T-helper 1 cell (primary cell): Measurements from ENCODE around the gene IL1RAPL1.

Experiments
- DNase-seq, 5 donors: peaks; one replicate each; pipeline ENCODE4 v3.0.0-alpha.2; 2012 to 2020

Gene IL1RAPL1

DNA sequence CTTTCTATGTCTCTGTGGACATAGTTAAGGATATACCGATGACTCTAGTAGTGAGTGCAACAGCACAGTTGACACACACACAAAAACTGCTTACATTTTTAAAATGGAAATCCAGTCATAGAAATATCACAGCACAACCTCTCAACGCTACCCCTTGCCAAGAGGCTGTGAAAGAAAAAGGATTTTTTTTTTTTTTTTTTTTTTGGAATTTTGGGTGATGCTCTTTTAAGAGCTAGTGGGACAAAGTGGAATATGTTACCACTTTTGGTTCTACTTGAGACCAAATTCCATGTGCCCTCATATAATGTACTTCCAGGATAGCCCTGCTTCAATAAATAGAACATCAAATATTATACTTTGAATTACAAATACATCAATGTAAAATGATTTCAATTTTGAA is 1247.1 kb downstream of the IL1RAPL1 start:
- DNase-seq = no peak

DNA sequence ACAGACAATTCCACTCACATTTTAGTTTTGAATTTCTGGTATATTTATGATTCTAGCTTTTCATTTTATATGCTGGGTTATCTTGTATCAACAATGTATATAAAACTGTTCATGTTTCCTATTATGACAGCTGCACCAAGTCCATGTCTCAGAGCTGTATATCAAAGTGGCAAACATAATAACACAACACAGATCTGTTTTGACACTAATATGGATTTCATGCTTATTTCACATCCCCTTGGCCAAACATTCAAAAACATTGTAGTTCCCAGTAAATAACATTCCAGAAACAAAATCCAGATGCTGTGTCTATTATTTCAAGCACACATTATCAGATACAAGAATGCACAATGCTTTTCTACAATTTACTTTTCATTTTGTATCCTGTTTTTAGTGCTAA is 1247.5 kb downstream of the IL1RAPL1 start:
- DNase-seq = no peak

DNA sequence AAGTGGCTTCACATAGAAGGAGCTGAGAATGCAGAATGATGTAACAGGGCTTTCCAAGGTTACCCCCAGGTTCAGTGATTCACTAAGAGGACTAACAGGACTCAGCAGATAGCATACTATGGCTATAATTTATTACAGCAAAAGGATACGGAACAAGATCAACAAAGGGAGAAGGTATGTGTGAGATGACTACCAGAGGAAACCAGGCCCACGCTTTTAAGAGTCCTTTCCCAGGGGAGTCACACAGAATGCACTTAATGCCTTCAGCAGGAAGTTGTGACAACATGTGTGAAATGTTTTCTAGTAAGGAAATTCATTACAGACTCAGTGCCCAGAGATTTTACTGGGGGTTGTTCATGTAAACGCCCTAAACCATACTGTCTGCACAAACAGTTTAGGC is 1254.5 kb downstream of the IL1RAPL1 start:
- DNase-seq = no peak

DNA sequence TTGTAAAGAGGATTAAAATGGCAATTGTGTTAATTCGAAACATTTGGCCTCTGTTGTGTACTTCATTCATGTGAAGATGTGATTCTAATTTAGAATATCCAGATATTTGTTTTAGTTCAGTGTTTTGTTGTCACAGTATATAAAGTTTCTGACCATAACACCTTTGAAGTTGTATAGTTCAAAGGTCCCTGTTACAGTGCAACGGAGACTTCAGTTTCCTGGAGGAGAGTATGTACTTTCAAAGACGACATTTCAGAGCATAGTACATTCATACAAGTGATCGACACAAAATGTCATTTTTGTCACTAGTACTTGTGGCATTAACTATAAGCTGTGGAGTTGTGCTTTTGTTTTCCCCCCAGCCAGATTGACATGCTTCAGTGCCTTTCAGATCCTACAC is 1255.3 kb downstream of the IL1RAPL1 start:
- DNase-seq = no peak

DNA sequence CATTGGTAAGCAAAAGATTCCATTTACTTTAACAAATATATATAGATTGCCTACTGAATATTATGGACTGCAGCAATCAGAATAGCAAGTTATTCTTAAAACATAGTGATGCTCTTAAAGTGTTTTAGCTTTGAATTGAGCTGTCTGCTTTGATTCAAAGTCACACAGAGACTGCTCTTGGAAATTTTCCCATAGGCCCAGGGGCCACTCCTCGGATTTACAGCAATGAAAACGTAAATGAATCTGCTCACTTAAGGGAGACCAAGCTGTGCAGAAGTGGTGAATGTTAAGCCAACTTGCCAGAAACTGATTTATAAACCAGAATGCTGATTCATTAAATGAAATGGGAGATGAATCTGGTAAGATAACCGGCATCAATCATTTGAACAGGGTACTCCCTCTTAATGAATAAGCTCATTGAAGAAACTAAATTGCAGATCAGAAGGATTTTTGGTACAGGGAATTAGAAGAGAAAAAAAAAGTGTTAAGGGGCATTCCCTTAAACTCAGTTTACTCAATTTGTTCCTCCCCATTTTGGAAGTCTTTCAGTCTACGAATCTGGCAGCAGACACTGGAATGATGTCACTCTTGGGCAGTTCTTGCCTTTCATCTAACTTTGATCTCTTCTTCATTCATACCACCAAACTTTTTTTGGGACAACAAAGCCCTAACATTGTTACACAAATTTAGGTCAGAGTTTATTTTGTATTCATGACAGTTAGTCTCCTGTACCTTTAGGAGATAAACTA is 1264.8 kb downstream of the IL1RAPL1 start:
- no peak for DNase-seq

DNA sequence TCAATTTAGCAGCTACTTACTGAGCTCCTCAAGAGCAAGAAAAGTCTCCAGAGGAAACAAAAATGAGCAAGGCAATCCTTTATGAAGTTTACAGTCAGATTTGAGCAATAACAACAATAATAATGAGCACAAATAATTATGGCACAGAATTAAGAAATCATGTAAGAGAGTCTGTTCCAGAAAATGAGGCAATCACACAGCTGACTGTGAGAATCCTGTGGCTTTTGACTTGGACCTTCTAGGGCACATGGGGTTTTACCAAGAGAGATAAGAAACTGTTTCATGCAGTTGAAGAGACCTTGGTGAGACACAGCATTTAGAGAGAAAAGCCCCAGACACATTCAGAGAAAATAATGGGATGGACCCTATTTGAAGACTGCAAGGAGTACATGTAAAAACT is 1265.5 kb downstream of the IL1RAPL1 start:
- DNase-seq = no peak

DNA sequence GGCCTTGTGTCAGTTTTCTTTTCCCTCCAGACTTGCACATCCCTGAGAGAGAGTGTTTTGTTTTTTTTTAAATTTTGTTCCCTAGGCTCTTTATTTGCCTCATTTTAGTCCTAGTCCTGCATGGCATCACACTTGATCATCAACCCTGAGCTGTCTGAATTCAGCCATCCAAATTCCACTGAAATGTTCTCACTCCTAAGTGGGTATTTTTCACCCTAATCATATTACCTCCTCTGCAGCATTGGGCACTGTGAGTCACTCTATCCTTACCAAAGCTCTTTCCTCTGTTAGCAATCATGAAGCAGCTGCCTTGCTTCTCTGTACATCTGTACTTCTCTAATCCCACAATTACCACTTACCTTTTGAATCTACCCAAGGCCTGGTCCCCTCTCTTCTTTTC is 1271.5 kb downstream of the IL1RAPL1 start:
- DNase-seq = no peak

DNA sequence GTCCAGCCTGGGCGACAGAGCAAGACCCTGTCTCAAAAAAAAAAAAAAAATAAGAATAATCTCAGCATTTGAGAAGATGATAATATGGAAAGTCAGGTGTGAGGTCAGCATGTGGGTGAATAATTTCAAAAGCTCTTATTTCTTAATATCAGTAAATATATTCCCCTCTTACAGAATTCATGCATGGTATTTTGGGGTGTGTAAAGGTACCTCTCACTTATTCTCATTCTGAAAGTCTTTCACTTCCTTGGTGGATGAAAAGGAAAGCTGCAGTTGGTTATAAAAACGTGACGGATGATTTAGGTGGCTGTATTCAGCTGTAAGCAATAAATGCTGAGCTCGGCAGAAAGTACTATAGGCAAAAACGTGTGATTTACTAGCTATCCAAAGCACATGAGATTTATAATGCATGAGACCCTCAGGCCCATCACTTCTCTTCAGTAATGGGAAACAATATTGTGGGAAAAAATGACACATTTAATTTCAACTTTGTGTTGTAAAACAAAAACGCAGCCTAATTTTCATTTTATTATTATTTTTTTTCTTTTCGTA is 1275.0 kb downstream of the IL1RAPL1 start:
- no peak for DNase-seq

DNA sequence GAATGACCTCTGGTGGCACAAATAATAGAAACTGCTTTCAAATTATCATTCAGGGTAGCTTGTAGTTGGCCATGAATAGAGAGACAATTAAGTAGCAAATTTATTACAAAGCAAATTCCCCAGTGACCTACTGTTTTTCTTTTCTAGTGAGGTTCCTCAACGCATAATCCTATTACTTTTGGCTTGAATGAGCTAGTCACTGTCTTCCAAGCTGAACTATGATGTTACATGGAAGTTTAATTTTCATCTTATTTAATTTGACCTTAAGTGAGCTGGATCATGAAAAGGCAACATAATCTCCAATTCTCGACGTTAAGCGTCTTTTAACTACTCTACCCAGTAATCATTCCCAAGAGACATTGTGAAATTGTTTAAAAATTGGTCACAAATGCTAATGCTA is 1280.7 kb downstream of the IL1RAPL1 start:
- no peak for DNase-seq

DNA sequence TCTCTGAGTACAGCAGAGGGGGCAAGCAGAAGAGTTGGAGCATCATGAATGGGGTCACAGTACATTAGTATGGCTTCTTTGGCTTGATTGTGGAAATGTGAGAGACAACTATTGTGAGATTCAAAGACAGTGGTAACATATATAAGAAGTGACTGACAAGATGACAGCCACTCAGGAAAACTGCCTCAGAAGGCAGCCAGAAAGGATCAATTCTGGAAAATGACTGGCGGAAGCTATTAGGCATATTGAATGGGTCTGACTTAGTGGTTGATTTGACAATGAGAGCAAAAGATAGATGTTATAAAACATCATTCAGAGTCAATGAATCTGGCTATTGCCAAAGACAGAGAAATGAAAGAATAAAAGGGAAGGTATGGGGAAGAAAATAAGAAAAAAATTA is 1282.6 kb downstream of the IL1RAPL1 start:
- DNase-seq = no peak

DNA sequence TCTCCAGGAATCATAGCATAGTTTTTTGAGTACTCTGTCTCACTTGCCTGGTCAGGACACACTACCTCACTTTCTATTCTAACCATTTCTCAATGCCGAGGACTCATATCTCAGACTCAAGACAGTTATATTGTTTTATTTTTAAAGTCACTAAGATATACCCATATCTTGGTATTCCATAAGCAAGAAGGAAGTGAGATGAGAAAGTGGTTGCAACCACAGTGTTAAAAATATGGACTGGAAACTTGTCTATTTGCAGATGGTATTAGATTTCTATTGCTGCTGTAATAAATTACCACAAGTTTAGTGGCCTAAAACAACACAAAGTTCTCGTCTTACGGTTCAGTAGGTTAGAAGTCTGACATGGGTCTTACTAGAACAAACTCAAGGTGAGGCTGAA is 1283.4 kb downstream of the IL1RAPL1 start:
- DNase-seq = no peak

DNA sequence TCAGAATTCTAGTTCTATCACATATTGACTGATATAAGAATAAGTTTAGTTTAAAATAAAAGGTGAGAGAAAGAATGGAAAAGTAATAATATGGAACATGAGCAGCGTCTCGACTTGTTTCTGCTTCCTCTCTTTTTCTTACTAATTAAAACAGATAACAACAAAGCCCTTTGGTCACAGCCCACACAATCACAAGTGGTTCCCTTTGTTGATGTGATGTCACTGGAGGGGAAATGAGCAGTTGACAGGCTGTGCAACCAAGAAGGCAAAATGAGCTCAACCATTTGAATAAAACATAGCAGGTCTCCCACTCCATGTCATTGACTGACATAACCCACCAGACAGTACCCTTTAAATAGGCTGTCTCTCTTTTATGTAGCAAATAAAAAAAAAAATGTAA is 1285.6 kb downstream of the IL1RAPL1 start:
- DNase-seq = no peak

DNA sequence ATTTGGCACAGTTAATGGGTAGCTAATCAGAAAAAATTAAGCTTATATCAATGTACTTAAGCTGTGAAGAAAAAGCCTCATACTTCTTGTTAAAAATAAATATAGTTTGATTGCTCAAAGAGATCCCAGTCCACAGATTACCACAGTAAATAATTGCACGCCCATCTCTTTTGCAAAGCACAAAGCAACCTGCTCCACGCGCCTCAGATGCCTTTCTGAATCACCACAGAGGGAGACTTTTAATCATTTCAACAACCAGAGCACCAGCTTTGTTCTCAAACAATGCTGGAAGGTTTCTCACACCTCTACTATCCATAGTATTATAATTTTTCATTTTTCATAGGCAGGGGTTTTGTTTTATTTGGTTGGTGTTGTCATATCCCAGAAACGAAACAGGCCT is 1289.5 kb downstream of the IL1RAPL1 start:
- DNase-seq = no peak

DNA sequence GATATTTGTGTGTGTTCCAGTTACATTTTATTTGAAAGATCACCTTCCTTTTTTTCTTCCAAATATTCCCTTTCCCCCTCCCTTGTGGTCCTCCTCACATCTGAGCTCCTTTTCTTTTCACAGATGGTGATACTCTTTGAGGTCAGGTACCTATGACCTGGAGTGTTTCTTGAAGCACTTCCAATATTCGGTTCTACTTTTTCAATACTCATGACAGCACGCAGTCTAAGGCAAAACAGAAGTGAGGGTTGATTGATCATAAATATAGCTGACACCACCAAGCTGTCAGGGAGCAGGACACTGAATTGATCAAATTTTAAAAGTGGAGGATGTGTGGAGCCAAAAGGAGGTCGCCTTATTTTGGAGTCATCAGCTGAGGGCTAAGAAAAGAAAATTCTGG is 1293.7 kb downstream of the IL1RAPL1 start:
- no peak for DNase-seq

DNA sequence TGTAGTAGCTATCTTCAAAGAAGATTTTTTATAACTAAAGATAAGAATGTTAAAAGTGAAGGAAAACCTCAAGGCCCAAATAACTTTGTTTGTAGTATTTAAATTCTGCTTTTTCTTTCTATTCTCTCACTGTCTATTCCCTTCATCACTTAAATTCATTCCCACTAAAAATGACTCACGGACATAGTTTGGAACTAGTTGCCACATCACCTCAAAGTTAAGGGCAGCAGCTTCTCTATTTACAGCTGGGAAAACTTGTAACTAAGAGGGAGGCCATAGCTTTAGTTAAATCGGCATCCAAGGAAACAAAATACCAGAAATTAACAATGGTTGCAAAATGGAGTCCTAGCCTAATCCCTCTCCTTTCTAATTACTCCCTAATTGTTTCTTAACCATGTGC is 1302.8 kb downstream of the IL1RAPL1 start:
- DNase-seq = no peak

DNA sequence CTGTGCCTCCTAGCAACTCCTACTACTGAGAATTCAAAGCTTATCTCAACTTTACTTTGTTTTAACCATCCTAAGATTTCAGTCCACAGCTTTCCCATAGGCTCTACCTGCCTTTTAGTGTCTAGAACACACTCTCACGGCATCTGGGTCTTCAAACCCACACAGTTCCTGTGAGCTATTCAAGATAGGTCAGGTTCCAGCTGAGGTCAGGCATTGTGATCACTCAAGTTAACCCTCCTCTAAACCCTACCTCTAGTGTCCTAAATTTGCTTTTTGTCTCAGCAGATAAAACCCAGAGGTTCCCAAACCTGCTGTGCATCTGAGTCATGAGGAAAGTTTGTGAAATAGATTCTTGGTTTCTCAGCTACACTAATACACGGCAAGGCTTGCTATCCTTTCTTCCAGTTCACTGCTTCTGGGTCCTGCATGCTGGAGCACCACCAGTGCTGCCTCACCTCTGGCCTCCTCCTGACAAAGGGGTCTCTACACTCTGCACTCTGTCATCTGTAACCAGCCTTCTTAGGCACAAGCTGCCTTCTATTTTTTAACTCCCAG is 1303.5 kb downstream of the IL1RAPL1 start:
- DNase-seq = no peak

DNA sequence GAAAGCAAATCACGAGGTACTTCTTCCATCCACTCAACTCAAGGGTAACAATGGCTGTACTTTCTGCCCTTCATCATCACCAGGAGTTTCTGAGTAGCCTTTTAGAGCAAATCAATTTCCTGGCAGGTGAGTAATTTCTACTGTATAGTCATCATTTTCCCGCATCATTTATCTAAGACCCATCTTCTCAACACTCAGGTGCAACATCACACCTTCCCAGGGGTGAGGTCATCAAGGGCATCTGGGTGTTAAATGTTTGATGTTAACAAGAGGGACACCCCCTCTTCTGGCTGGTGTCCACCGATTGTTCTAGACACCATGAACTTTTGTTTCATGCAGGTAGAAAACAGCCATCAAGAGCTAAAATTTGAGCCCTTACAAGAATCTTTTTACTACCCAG is 1314.8 kb downstream of the IL1RAPL1 start:
- no peak for DNase-seq

DNA sequence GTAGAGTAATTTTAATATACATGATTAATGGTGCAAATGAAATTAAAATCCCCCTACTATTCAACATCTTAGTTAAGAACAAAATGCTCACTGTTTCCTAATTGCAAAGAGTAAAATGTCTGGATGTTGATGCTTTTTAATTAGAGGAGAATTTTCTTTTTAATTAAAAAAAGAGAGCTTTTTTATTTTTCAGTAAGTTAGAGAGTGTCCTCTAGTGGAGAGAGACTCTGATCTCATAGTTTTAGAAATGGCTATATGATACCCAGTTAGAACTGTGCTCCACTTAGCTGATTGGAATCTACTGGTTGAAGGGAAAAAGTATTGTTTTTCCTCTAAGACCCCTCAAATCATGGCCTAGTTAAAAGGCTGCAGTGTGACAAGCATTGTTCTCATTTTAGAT is 1316.1 kb downstream of the IL1RAPL1 start:
- no peak for DNase-seq

DNA sequence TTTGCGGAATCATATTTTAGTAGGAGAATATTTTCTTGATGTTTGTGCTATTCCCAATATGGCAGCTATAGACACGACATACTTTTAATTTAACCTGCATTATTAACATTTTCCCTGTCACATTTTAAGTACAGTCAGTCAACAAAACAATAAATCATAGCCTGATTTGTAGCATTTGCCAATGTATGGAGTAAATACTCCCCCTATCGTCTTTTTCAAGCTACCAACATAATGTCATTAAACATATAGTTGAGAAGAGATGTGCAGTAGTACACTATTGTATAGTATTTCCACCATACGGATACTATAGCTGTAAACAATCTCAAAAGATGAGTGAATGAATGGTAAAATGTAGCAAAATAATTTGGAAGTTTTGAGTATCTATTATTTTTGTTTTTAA is 1324.4 kb downstream of the IL1RAPL1 start:
- no peak for DNase-seq

DNA sequence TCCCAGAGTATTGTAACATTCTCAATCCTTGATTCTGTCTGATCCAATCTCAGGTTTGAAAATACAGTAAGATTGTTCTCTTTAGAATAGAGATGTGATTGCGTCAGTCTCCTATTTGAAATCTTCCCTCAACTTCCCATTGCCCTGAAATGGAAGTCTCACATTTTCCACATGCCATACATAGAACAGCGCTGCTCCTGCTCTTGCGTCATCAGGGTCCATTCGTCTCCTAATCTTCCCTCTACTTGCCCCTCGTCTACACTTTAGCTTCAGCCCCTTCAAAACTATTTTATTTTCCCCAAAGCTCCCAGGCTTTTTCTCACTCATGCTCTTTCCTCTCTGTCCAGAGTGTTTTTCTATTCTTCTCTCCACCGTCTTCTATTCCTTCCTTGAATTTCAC is 1326.4 kb downstream of the IL1RAPL1 start:
- no peak for DNase-seq

DNA sequence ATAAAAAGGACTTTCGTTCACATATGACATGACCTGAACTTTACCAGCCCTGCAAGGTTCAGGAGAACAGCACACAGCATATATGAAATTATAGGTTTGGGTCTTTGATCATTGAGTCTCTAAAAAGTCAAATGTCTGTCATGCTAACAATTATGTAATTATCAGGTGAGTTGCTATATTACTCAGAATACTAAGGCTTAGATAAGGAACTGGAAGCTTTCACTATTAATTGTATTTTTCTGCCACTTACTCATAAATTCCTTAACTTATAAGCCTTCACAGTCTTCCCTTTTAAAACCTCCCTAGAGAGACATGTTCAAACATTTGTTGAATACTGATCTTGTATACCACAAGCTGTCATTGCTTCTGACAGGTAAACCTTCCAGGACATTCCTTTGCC is 1335.4 kb downstream of the IL1RAPL1 start:
- no peak for DNase-seq

DNA sequence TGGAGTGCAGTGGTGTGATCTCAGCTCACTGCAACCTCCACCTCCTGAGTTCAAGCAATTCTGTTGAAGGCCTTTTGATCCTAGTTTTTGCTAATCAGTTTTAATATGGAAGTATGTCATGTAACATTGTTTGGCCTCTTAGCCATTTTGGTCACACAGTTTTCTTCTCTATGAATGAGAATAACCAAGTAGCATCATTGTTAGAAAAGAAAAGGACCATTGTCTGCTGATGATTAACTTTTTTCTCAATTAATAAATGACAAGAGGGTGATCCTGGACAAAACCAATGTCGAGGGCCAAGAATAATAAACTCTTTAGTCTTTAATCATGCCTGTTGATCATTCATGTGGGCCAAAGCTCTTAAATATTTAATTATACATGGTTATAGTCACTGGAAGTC is 1338.8 kb downstream of the IL1RAPL1 start:
- DNase-seq = no peak

DNA sequence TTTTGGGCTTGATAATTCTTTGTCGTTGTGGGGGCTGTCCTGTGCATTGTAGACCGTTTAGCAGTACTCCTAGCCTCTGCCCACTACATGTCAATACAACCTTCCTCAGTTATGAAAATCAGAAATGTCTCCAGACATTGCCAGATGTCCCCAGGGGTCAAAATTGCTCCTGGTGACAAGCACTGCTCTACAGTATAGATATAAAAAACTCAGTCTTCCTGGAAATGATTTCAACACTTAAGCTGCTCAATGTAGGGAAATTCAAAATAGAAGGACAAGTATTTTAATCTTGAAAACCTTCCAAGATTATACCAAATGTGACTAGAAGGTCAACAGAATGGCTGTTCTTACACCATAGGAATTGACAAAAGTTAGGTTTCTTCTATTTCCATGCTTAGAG is 1339.4 kb downstream of the IL1RAPL1 start:
- DNase-seq = no peak

DNA sequence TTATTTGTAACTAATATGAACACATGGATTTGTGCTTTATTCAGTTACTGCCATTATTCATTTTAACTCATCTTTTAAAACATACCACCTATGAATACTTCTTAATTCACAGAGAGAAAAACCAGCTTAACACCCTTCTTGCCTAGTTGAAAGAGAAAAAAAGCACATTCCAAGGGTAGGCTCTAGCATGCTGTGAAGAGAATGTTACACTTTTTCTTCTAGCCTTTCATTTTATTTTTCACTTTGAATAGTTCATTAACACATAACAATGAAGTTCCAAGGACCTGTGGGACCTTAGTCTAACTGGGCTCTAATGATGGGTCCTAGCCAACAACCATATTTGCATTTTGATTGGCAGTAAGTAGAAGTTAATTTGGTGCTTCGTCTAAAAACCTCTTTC is 1348.2 kb downstream of the IL1RAPL1 start:
- DNase-seq = no peak

DNA sequence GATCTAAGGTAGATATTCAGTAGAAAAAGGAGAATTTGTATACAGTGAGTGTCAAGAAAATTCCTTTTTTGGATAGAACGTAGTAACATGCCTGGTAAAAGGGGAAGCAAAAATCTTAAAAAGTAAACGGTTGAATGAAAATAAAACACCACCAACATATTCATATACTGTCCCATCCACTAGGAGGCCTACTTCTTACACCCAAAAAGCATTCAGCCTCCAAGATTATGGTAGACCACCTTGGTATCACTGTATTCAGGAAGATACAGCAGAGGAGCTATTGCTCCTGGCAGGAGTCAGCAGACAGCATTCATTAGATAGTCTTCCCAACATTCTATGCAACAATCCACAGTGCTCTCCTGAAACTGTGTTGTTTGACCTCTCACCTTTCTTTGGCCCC is 1353.5 kb downstream of the IL1RAPL1 start:
- no peak for DNase-seq
